Stimulated activated CD4-positive, alpha-beta T cell treated with anti-CD3 and anti-CD28 coated beads, Interleukin-2, amount 100 ng/mL, for 24 hours (primary cell): ENCODE data around the gene MSI2.
"Not testable (repeated sequence)": the region's sequence is repeated elsewhere in the genome, so short reads cannot be mapped to it uniquely, and the experiment has no call there.

Experiments
- DNase-seq, 2 donors: peaks; one replicate each; pipeline ENCODE4 v3.0.0-alpha.2; 2020

The MSI2 gene

GRCh38 chr17:57609125-57609877 lies 353.0 kb downstream of the MSI2 start:
- DNase-seq = no peak

DNA sequence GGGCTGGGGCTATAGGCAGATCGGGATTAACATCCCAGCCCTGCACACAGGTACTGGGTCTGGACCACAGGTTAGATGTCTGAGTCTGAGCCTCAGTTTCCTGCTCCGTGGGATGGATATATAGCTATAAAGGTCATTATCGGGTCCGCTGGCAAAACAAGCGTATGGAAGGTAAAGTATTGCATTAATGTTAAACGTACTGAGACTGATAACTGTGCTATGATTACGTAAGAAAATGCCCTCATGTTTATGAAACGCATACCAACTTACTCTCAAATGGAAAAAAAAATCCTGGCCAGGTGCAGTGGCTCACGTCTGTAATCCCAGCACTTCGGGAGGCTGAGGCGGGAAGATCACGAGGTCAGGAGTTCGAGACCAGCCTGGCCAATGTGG lies 353.6 kb downstream of the MSI2 start:
- DNase-seq = no peak

DNA sequence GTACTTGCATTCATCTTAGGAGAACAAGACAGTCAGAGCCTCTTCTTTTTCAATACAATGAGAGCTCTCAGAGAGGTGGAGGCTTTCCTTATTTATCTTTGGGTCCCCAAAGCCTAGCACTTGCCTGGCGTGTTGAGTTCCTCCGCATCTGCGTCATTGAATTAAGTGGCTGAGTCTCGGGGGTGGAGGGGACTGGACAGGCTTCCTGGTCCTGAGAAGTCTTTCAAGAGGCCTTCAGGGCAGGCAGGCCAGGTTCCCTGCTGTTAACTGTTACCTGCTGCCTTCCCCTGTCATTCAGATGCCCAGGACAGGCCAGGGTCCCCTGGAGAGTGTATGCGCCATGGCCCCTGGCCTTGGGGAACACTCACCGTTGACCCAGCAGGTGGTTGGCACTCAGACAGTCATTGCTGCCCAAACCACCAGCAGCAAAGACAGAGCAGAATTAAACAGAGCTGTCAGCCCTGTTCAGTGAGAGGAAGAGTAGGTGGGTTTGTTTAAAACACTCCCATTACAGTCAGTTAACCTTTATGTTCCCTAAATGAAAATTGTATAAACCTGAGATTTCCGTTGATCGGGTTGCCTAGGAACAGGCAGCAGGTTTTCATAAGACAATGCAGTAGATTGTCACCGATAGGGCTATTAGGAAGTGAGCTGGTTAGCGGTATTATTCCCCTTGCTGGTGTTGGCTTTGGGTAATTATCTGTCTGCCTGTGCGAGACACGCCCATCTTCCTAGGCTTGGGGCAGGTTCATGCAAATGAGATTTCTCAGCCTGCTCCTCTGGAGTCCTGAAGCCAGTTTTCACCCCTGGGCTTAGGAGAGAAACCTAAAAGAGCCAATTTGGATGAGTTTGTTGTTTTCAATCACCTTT lies 356.1 kb downstream of the MSI2 start:
- no peak for DNase-seq

- DNase-seq = no peak
These were observed 358.4 kb downstream of the MSI2 start for GRCh38 chr17:57614742-57615141.

- DNase-seq = no peak
These were observed 359.8 kb downstream of the MSI2 start for GRCh38 chr17:57615836-57616757.

GRCh38 chr17:57617218-57617617 lies 360.9 kb downstream of the MSI2 start:
- DNase-seq = no peak

DNA sequence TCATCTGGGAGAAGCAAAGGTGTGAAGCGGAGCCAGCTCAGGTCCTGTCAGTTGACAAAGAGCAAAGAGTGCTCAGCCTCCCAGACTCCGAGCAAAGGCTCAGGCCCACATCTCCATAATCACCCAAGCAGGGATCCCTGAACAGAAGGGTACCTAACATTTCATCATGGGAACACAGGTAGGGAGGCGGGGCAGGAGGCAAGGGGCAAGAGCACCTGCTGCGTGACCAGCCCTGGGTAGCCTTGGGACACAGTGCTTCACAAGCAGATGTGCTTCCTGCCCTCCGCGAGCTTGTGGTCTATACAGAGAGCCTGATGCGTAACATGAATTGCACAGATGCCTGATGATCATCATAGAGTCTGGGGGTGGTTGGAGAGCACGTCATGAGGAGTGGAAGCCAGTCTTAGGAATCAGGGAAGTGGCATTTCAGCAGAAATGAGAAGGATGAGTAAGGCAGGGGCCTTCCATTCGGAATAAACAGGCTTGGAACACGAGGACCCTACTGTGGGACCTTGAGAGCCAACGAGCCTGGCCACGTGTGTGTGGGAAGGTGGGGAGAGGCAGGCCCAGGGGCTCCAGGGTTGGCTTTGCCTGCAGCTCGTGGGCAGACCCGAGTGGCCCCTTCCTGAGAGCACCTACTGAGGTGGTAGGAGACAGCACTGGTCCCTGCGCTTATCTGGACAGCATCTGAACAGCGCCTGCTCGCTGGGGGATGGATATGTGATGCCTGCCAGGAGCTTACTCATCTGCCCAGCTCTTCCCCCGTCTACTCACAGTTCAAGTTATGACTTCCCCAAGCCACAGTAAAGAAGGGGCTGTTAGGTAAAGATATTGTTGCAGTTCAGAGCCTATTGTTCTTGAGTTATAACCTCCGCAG lies 363.0 kb downstream of the MSI2 start:
- DNase-seq = no peak

- DNase-seq = no peak
These were observed 364.3 kb downstream of the MSI2 start for GRCh38 chr17:57620576-57620975.

- DNase-seq = not testable (repeated sequence)
These were observed 365.5 kb downstream of the MSI2 start for GRCh38 chr17:57621791-57622190.

GRCh38 chr17:57622306-57622682 lies 366.0 kb downstream of the MSI2 start:
- DNase-seq = no peak

DNA sequence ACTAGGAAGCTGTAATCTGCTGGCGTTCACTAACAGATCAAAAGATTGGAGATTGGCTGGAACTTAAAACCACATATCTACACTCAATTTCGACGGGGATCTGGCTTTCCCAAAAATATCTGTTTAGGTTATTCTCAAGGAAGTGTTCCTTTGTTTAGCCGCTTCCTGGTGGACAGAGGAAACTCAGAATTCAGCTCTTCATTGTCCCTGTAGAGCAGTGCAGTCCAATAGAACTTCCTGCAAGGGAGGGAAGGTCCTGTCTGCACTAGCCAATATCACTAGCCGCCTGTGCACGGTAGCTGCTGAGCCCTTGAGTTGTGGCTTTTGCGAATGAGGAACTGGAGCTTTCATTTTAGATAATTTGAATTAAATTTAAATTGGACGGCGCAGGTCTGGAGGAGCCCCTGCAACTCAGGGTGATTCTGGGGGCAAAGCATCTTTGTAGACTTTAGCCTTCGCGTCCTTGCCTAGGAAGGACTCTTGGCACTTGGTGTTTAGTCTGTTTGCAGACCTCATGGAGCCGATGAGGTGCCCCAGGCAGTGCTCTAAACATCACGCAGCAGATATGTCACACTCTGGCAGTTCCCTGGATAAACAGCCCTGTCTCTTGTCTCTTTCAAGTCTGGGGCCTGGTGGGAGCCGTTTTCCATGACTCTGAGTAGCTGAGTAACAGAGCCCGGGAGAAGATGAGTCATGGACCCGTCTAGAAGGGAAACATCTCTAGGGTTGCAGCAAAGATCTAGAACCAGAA lies 366.5 kb downstream of the MSI2 start:
- no peak for DNase-seq

DNA sequence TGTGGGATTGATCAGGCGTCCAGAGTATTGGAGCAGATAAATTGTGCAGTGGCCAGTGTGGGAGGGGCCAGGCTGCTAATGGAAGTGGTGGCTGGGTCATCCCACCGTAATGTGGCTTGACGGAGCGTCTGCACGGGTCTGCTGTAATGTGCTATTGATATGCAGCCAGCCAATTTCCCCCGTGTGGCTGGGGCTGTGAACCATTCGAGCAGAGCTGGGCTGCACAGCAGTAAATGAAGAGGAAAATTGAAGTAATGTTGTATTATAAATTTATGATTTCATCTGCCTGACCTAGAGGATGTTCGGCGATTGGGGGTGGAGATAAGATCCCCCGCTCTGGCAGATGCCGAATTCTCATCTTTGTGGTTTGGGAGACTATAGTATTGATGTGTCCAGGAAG lies 367.3 kb downstream of the MSI2 start:
- no peak for DNase-seq

GRCh38 chr17:57624386-57624785 lies 368.1 kb downstream of the MSI2 start:
- DNase-seq = no peak

DNA sequence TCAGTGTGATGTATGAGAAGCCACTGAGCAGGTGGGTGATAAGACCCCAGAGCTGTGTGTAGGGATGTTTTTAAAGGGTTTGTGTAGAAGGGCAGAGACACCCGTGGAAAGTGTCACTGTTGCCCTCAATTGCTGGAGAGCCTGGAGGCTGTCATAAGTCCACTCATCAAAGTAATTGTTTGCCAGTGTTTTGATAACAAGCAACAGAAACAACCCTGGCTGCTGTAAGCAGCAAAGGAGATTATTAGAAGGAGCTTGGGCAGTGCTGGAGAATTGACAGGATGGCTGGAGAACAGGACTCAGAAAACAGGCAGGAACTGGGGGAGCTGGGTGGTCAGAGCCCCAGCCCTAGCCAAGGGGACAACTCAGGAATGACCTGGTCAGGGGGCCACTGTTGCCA lies 369.2 kb downstream of the MSI2 start:
- DNase-seq = no peak

DNA sequence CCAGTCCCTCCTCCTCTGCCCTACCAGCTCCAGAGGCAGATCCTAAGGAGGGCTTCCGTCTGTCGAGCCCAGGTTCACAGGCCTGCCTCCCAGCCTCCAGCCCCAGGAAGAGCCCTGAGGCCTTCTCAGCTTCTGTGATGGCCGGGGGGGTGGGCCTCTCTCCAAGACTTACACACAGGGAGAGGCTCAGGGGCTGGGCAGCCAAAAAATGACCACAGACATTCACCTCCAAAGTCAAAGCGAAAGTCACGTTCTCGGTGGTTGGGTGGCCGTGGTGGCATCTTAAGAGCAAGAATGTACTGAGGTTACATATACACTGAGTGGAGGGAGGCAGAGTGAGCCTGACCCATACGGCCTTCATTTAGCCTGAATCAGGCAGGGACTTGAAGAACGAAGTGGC lies 369.6 kb downstream of the MSI2 start:
- DNase-seq = no peak

DNA sequence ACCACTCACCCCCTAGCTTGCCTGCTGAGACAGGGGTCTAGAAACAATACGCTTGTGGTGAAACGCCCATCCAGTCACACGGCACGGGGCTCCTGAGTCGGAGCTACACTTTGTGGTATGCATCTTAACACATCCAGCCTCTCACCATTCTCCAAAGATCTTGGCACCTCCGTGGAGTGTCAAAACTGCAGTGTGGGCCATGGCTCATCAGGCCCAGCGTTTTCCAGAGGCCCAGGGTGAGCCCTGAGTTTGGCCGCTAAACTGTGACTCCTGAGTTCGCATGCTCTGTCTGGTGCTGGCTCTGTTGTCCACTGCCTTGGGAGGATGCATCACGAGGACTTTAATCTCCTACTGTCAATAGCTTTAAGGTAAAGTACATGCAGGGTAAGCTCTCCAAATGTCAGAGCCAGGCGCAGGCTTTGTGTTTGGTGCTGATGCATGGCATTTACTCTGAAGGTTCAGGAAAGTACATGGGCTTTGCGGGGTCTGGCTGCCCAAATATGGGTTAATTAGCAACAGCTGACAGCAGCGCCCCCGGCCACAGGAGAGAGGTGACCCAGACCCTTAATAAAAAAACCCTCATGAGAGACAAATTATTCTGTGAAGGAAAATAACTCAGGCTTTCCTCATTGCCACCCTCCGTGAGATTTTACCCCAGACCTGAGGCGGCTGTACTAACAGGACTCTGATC lies 370.3 kb downstream of the MSI2 start:
- no peak for DNase-seq

DNA sequence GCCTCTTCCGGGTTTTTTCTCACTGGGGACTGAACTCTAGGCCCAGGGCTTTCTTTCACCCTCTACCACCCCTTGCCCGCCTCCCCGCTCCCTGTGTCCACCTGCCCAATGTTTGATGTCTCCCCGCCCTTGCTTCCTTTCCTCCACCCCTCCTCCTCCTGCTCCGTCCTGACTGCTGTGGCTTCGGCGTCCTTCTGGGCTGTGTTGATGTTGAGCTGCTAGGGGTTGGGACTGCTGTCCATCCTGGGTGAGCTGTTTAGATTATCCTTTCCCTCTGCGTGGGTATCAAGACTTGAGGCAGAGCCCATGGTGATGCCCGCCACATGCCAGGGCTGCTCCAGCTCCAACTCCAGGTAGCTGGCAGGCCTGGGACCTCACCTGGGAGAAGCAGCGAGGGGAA lies 371.3 kb downstream of the MSI2 start:
- DNase-seq = no peak

DNA sequence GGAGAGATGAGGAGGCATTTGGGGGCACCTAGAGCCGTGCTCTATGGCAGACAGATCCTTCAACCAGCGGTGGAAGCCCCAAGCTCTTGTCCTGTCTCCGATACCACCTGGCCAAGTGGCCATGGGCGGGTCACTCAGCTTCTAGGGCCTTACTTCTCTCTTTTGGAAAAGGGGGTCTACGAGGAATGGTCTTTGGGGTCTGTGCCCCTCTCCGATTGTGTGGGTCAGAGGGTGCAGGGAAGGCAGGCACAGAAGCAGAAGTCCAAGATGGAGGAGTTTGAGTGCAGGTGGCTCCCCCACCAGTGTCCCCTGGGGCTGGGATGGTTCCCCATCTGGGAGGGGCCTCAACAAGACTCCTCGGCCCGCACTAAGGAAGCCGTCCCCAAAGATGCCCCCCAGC lies 372.1 kb downstream of the MSI2 start:
- no peak for DNase-seq

DNA sequence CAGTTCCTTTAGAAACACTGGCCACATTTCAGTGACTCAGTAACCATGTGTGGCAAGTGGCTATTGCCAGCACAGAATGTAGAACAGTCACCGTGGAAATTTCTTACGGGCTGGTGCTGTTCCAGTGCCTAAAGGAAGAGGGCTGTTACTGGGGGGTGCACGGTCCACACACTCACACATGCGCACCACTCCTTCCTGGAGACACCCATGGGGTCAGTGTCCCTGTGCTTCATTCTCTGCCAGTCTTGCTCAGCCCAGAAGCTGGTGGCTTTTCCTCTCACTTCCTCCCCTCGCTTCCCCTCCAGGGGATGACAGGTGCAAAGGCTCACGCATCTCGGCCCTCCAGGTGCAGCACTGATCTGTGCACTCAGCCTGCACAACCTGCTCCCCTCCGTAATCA lies 373.1 kb downstream of the MSI2 start:
- no peak for DNase-seq

DNA sequence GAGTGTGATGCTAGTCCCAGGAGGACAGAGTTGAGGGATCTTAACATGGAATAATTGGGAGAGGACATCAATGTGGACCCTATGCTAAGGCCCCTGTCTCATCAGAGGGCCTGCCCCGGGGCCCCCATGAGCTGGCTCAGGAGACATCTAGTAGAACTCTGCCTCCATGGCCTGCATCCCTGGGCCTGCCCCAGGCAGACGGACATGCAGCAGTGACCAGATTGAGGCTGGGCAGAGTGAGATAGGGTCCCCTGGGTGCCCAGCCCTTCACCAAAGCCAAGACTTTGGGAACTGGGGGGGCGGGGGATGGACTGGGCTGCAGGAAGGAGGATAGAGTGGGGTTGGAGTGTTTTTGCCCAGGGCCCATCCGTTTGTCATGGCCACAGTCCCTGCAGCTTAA lies 373.6 kb downstream of the MSI2 start:
- no peak for DNase-seq

DNA sequence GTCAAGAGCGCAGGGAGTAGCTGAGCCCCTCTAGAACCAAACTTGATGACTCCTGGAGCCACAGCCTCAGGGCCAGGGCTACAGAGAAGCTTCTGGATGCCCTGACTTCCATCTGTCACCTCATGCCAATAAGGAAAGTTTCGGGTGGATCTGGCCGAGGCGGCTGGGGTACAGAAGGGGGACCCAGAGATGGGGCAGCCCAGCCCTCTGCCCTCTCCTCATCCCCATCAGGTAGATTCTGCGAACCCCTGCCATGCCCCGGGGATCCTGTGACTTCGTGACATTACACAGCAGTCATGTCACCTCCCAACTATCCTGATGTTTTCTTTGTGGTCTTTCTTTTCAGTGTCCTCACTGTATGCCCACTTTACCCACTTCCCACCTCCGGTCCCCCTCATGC lies 374.4 kb downstream of the MSI2 start:
- DNase-seq = no peak
